DLD1 (cell line): ENCODE results near the gene FGF9.

Source experiments
- in situ Hi-C: cut with HindIII; loops from 2 replicates; pipeline ENCODE4 v1.10.0; 2017; ENCODE audit warnings: low sequenced_read_pairs

The FGF9 gene

DNA sequence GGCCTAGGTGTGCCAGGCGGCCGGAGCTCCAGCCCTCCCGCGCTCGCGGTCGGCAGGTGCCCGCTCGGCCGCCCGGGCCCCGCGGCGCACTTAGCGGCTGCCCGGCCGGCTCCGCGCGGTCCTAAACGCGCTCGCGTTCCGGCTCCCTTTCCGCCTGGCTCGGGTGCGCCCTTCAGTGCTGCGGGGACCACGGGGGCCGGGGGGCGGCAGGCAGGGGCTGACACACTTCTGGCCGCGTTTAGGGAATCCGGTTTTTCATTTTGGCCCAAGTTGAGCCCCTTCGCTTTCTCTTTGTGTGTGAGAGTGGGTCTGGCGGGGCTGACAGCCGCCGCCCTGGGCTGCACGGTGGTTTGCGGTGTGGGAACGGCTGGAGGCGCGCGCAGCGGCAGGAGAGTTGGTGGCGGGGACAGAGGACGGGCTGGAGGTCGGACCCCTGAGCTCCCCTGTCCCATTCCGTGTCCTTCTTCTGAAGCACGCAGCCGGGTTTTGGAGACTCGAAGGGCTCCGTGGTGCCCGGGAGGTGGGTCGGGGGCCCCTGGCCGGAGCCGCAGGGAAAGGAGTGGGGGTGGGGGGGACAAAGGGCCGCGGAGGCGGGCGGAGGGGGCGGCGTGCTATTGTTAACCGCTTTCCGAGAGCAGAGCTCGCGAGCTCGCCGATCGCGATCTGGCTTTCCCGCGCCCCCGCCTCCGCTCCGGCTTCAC, 3.1 kb downstream of the FGF9 start:
- in situ Hi-C loops = no loop called here

DNA sequence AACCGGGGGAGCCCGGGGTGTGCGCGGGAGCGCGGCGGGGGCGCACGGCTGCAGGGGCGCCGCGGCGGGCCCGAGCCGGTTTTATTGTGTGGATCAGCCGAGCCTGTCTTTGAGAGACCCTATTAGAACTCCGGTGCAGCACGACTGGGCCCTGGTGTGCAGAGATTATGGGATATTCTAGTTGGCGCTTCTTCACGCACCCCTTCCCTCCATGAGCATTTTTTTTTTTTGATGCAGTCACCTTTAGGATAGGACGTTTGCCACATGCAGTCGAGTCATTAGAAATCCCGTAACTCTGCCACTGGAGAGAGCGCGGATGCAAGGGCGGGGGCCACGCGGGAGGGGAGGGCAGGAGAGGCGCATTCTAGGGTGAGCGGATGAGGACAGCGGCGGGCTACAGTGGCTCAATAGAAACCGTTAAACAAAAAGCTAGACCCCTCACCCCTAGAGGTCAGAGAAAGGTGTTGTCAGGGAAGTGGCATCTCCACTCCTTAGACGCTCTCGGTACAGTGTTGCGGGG, 3.7 kb downstream of the FGF9 start:
- in situ Hi-C loops = no loop called here

DNA sequence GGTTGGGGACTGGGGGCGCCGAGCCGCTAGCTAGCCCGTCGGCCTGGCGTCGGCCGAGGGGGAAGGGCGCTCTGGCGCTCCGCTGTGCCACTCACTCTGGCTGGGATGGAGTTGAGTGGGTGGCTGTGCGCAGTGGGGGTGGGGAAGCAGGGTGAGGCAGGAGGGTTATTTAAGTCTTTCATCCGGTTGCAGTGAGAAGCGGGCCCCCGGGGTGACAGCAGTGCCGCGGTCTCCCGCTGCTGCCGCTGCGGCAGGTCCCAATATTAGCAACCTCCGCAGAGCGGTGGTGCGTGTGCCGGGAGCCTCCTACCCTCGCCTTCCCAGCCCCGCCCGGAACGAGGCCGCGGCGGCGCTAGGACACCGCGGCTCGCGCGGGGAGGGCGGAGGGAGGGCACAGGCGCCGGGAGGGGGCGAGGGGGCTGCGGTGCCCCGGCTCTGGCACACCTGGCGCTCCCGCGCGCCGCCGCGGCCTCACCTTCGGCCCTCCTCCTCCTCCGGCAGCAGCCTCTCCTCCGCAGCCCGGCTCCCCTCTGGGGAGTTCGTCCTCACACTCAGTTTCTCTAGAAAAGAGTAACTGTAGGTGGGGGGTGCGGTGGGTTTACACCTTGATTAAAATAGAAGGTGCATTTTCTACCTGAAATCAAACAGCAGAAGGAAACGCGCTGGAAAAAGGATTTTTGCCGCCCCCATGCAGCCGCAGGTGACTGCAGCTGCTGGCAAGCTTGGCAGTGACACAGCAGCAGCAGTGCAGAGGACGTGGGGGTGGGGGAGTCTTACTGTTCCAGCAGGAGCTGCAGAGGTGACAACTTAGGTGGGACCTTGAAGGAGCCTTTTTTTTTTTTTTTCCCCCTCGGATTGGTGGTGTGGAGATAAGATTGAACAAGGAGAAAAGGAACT, 4.5 kb downstream of the FGF9 start:
- in situ Hi-C loops = no loop called here

DNA sequence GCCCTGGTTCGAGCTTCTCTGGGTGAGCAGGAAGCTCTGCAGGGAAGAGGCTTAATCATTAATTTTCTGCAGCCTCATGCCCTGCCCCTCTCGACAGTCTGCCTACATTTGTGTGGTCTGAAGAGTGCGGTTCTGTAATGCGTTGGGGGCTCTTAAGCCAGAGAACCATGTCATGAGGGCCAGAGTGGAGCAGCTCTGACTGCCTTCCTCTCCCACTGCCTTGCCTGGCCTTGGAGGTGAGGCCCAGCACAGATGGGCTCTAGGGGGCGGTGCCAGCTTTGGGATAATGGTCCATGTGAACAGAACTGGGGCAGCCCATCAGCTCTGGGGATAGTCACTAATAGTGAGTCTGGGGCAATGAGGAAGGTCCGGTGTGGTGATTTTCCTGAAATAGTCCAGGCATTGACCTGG, 5.7 kb downstream of the FGF9 start:
- in situ Hi-C loops = no loop called here

DNA sequence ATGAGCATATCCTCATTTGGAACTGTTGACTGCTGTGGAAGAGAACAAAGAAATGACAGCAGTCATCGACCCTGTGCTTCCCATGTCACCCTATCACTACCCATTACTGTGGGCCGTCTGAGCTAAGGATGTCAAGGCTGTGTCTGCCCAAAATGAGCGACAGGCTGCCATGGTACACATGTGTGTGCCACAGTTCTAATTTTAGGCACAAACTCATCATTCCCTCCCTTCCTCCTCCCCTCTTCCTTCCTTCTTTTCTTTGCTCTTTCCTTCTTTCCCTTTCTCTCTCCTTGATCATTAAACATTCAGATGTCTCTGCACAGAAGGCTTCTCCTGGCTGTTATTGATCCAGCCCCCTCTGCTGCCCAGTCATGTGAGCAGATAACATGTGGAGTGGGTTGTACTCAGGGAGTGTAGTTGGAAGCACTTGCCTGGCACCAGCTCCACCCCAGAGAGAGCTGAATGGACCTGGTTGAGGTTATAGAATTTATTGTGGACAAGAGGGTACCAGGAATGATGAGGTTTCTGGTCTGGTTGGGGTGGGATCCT, 6.3 kb downstream of the FGF9 start:
- in situ Hi-C loops = no loop called here

DNA sequence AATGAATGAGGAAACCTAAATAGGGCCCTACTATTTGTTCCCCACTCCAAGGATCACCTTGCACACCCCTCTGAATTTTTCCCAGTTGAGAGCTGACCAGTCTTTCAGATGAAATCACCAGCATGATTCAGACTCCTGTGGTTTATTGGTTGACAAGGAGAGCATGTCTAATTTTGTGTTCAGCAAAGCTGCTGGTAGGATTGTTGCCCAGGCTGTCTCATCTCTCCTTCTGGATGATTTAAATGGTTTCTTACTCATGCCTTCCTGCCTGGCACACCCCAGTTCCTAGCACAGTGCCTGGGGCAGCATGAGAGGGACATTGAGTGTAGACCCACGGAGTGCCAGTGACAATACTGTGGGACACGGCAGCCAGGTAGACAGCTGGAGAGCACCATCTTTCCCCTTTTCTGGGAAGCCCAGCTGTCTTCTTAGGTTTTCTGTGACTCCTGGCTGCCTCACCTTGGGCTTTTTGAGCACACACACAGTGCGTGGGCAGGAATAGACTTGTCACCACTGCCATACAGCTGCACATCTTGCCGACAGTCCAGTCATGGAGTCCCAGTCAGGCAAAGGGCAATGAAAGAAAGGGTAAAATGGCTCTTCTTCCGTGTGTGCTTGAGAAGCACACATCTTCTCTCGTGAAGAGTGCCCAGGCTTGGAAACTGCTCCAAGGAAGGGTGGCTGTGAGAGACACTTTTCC, 12.3 kb downstream of the FGF9 start:
- in situ Hi-C loops = no loop called here

DNA sequence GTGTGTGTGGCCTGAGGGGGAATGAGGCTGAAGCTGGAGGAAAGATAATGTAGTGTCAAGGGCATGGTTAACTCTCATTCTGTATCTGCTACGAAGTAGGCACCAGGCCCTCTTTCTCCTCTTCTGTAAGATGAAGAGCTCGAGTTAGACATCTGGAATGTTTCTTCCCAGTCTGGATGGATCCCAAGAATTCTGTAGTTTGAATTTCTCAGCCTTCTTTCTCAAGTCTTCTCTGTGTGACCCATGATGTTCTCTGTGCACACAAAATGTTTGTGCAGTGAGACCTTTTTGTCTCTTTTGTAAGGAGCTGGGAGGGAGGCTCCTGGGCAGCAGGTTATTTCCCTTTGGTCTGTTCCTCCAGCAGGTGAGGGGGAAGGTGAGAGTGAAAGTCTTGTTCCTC, 13.7 kb downstream of the FGF9 start:
- in situ Hi-C loops = no loop called here

DNA sequence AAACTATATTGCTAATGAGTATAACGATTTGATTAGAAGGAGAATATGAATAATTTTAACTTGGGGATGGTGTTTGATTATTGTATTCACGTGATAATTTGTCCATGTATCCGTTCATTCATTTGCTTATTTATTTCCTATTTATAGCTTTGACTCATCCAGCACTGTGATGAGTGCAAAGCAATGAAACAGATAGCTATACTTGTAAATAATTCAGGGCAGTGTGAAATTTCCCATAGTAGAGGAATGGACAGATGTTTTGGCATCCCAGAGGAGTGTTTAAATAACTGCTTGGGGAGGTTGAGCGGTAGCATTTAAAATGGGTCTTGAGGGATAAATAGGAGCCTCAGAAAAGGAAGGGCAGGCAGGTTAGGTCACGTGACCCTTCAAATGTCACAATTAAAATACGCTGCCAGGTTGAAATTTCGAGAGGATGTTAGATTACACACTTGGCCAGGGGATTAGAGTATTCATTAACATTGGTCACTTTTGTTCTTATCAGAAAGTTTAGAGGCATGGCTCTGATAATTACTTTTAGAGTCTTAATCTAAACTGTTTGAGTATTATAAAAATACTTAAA, 14.7 kb downstream of the FGF9 start:
- in situ Hi-C loops = no loop called here

DNA sequence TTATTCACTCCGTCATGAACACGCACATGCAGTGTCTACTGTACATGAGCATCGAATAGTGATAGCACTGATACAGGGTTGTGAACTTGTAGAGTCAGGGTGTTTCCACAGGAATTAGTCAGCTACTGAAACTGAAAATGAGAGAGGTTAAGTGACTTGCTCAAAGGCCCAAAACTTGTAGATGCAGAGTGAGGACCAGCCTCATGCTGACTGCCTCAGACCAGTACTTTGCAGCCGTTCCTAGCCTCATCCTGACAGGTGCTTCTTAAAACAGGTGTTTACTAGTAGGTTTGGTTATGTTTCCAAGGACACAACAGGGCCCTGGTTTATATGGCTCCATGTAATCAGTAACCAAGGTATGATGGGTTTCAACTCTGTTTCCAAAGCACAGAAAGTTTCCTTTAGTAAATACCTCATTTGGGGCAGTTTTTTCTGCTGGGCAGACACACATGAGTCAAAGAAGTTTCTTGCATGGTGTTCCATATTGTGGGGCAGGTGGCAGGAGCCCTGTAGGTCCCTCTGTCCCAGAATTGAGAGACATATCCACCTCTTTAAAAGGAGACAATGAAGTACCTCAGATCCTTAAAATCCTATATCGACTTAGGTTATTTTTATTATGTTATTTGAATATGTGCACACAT, 16.0 kb downstream of the FGF9 start:
- in situ Hi-C loops = no loop called here

DNA sequence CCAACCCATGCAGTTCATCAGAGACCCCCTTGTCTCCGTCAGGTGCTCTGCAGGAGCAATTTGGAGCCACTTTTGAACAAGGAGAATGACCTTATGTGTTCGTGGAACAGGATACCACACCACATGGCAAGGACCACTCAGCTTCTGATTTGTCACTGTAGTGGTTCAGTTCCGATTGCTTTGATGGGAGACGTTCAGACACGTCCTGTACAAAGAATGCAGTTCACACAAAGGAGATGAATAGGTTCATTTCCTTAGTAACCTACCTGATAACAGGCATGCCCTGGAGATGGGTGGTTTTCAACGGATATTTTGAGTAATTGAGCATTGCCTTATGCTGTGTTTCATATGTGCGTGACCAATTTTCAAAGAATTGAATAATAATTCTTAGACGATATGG, 17.2 kb downstream of the FGF9 start:
- in situ Hi-C loops = no loop called here

DNA sequence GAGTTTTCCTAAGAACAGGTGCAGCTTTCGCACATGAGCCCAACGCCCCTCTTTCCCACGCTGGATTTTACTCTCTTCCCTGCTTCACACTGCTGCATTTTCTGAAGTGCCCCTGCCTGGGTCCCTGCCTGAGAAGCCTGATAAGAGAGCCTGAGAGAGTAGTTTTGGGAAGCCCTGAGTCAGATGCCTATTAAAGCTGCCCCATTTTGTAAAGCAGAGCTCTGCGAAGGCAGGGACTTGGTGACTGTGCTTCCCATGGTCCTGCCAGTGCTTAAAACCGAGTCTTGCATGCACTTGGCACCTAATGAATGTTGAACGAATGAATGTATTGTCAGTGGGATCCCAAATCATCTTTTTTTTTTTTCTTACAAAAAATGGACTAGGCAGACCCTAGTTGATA, 18.2 kb downstream of the FGF9 start:
- in situ Hi-C loops = no loop called here

DNA sequence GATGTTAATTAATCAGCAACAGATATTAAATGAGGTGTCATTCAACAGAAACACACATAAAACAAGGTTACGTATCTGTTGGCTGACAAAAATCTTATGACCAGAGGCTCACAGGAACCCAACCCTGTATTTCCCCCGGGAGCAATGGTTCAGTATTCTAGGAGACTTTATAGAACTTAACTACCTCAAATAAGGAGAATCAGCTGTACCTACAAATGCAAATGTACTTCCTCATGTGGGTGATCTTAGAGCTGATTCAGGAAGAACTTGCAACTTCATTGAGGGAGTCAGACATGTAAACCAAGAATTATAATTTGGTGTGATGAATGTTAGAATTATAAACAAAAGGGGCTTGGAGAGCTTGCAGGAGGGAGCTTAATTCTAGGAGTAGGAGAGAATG, 20.1 kb downstream of the FGF9 start:
- in situ Hi-C loops = no loop called here

DNA sequence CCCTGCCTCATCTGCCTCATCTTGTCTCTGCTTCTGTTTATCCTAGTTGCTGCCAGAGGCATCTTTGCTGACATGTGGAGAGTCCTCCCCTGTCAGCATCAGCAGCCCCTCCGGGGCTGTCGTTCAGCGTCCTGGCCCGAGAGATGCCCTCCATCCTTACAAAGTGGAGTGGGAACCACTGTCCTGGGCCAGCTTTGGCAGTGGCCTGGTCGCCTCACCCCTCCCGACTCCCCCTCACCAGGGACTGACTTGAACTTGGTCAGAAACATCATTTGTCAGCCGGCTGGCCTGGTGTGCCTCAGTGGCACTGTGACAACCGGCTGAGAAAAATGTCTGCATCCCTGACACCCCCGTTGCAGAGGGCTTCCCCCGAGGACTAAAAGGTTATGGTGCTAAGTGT, 20.6 kb downstream of the FGF9 start:
- in situ Hi-C loops = no loop called here

DNA sequence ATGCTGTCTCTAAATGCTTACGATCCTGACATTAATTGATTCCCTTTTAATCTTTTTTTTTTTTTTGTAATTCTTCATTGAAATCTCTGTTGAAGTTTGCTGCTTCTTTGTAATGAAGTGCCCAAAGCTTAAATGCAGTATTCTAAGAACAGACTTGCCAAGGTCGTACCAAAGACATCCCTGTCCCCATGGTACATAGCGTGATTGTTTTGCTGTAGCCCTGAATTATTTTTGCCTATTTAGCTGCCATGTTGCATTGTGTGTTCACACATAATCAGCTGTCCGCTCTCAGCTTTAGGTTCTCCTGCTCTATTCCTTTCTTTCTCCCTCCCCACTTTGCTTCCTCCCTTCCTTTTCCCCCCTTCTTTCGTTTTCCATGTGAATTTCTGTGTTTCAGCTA, 21.1 kb downstream of the FGF9 start:
- in situ Hi-C loops = no loop called here

DNA sequence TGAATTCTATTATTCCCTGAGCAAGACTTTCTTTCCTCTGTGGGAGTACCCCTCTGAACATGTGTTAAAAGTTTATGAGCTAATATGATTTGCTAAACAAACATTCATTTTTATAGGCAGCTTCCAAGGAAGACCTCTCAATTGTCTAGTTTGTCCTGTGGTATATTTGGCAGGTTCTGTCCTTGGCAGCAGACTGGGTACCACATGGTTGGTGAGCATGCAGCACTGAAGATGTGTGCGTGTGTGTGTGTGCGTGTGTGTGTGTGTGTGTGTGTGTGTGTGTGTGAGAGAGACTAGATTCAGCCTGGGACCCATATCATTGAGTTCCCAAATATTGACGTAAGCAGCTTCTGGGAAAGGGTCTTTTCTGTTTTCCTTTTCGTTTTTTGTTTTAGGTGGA, 24.0 kb downstream of the FGF9 start:
- in situ Hi-C loops = no loop called here

DNA sequence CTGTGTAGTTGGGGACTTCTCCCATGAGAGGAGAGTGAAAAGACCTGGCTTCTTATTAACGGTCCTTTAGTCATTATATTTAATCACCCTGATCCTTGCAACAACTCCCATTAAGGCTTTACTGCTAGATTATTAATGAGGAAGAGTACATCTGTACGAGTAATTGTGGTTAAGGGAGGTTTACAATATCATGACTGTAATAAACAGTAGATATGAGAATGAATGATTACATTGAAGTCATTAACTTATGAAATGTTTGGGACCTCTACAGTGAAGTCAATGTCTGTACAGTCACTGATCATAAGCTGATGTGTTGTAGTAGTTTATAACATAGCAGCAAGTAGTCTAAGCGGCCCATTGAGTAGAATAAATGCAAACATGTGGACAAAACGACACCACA, 24.7 kb downstream of the FGF9 start:
- in situ Hi-C loops = no loop called here

DNA sequence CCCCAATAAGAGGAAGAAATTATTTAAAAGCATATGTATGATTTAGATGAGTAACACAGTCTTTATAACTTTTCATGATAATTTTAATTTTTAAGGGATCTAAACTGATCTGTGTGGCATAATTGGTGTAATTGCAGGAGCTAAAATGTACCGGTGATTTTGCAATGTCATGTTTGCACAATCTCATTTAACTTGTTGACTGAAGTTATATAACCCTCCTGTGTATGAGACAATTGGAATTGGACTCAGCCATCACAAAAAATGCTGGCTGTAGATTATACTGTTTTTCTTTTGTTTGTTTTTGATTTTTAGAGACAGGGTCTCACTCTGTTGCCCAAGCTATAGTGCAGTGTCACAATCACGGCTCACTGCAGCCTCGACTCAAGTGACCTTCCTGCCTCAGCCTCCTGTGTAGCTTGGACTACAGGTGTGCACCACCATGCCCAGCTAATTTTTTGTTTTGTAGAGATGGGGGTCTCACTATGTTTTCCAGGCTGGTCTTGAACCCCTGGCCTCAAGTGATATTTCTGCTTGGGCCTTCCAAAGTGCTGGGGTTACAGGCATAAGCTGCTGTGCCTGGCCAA, 26.1 kb downstream of the FGF9 start:
- in situ Hi-C loops = no loop called here

DNA sequence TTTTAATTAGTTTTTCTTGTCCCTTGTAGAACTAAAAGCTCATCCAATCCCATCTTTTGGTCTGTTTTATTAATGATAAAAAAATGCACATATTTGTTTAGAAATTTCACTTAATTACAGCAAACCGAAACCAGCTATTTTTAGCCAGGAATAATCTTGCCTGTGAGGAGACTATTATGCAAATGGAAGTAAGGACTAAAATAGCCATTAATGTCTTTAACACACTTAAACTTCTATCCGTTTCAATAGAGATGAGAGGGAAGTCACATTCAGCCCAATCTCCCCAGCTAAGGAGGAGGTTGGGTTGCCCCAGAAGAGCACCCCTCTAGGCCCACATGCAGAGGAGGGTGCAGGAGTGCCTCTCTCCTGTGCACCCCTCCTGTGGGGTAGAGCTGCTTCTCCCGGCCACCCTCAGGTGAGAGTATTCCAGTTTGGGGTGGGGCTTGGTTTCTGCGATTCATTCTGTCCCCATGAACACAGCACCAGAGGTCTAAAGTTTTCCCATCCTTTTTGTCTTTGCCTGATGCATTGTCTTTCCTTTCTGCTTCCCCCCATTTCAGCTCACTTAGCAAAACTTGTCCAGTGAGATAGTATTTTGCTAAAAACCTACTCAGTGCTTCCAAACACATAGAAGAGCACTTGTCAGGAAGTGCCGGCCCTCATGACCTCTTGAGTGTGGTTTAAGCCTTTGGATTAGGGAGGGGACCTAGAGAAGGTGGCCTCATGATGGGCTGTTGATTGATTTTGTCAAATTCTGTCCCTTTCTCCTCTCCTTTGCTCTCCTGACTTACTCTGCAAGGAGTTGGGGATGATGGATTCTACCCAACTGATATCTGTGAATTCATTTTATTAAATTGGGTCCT, 28.2 kb downstream of the FGF9 start:
- in situ Hi-C loops = no loop called here

DNA sequence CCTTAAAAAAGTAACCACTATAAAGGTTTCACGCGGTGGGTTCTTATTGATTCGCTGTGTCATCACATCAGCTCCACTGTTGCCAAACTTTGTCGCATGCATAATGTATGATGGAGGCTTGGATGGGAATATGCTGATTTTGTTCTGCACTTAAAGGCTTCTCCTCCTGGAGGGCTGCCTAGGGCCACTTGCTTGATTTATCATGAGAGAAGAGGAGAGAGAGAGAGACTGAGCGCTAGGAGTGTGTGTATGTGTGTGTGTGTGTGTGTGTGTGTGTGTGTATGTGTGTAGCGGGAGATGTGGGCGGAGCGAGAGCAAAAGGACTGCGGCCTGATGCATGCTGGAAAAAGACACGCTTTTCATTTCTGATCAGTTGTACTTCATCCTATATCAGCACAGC, 30.6 kb downstream of the FGF9 start:
- in situ Hi-C loops = no loop called here
